Measurements from ENCODE around the gene SUPT5H. TPM values are rescaled to one million over a fixed set of nuclear protein-coding genes. Genes with fewer than 3 reads are reported as not detected.

The SUPT5H gene
- total and polyA plus RNA-seq, 2 of the 4 experiments (the other 2 are of a cell fraction), result 75.3 to 116 TPM

DNA sequence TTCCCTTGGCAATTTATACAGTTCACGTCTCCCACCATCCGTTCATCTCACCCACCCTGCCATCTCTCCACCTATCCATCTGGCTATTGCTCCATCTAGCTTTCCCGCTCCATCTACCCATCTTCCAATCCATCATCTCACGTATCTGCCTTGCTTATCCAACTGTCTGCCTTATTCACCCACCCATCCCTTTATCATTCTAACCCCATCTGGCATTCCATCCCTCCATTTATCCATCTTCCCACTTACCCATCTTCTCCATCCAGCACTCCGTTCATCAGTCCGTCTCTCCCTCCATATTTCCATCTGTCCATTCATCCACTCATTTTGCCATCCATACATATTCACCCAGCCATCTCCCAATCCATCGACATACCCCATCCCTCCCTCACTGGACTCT, 19.6 kb upstream of the SUPT5H start:
- intact Hi-C loops (cut with micrococcal nuclease) (no loop called here), in situ Hi-C loops (cut with MboI; ENCODE audit: low sequenced_read_pairs) (loop anchor here (25.0 kb wide), 1 partner anchor 412 kb away; the partner anchor contains the start of genes DYRK1B and FBL), dilution Hi-C loops (cut with HindIII; ENCODE audit: low sequenced_read_pairs, unreplicated experiment) (no loop called here)
- Histone ChIP-seq H2AK9ac (replicated peaks; ENCODE audit: low read depth, low read length, poor library complexity) (no peak overlapping the region), H2BK15ac (ENCODE audit: low read depth, low read length) (no peak overlapping the region), H3K4me1 (ENCODE audit: control insufficient read depth, insufficient read depth, low read length) (peaks cover 14% of the 10 kb centered on the region), H3K9me3 (ENCODE audit: control insufficient read depth, insufficient read depth, low read length) (no peaks in the 10 kb centered on the region), H4K8ac (ENCODE audit: low read depth in 2 of 2, low read length in 2 of 2) (no peak overlapping the region), H3K4me3 (ENCODE audit: insufficient read depth, low read depth, low read length) (no peak overlapping the region), H3K79me1 (ENCODE audit: low read depth in 1 of 2, low read length in 2 of 2) (peaks cover 4 to 52% of the 10 kb centered on the region in 2 experiments; a peak in 3 of 4 replicates), H3K36me3 (ENCODE audit: control insufficient read depth, insufficient read depth, low read length) (peaks cover 46% of the 10 kb centered on the region), H2BK5ac (ENCODE audit: low read depth, low read length, poor library complexity, severe bottlenecking) (no peak overlapping the region), H3K56ac (ENCODE audit: extremely low read depth, insufficient read depth, low read length) (no peak overlapping the region), H3K9me1 (ENCODE audit: insufficient read depth, low read length) (peaks cover 8% of the 10 kb centered on the region), H3K27me3 (ENCODE audit: control insufficient read depth, insufficient read depth, low read length) (no peaks in the 10 kb centered on the region), H4K91ac (ENCODE audit: insufficient read depth, low read depth, low read length) (no peak overlapping the region), H2AK5ac (ENCODE audit: low read depth, low read length) (no peak overlapping the region), H3K18ac (ENCODE audit: low read depth, low read length) (no peak overlapping the region), H3K14ac (replicated peaks; ENCODE audit: low read depth, low read length) (no peak overlapping the region), H3K23ac (ENCODE audit: low read depth, low read length) (no peak overlapping the region), H2BK20ac (ENCODE audit: low read depth, low read length) (no peak overlapping the region), H2AFZ (replicated peaks; ENCODE audit: low read length, poor library complexity) (no peak overlapping the region), H3K27ac (ENCODE audit: insufficient read depth, low read length) (no peak overlapping the region), H3K4ac (ENCODE audit: low read depth, low read length) (no peak overlapping the region), H3K9ac (ENCODE audit: low read depth, low read length) (no peak overlapping the region), H4K5ac (ENCODE audit: low read depth, low read length) (no peak overlapping the region), H2BK120ac (ENCODE audit: low read depth, low read length) (no peak overlapping the region), H3K4me2 (ENCODE audit: low read depth, low read length) (no peak overlapping the region), H4K20me1 (ENCODE audit: insufficient read depth, low read length) (peaks cover 11% of the 10 kb centered on the region)
- ChIA-PET CTCF (no interaction called here), POLR2A (ENCODE audit: unreplicated experiment) (interaction anchor here (0.9 kb wide), 1 partner anchor 10 kb away, joined by 11 read pairs; the partner anchor contains the start of gene RPS16)
- ATAC-seq (ENCODE audit: low read depth) (no peak), DNase-seq (no peak)
- no TSS peak for BruUV-seq (replicated peaks)
- TF ChIP-seq CTCF (conservative IDR thresholded peaks at IDR 0.05; ENCODE audit: low read depth, low read length) (no peak), MXI1 (IDR thresholded peaks at IDR 0.05; ENCODE audit: borderline replicate concordance, low read depth, low read length) (no peak), RAD21 (IDR thresholded peaks at IDR 0.05; ENCODE audit: low read length) (no peak), NFE2L2 (IDR thresholded peaks at IDR 0.05; ENCODE audit: low read depth, low read length) (no peak), POLR2A (IDR thresholded peaks at IDR 0.05; ENCODE audit: low read depth, low read length) (peak; percentile 24; the same call in 1 of the 2 replicates), MAFK (IDR thresholded peaks at IDR 0.05; ENCODE audit: low read depth, low read length) (no peak)
- WGBS, 2 experiments (ENCODE audit: extremely low coverage in 2 of 2, insufficient read length in 1 of 2), result 89 to 100% methylated on average over 4 to 7 of the region's 7 CpGs
